Right atrium auricular region (tissue), 2 donors: Measurements from ENCODE around the gene MPRIP. TPM values are rescaled to one million over a fixed set of nuclear protein-coding genes. Genes with fewer than 3 reads are reported as not detected.

Source experiments
- DNase-seq: peaks from one replicate; pipeline ENCODE4 v3.0.0-alpha.2; 2019; ENCODE audit warnings: low spot score
- H3K27ac ChIP-seq, 2 donors: fragments of 200-600 bp; sonication (generic); 1 replicate in 1 of 2; 2 replicates in 1 of 2; pipeline ENCODE4 v1.5.1; 2016 to 2019
- H3K27me3 ChIP-seq, 2 donors: fragments of 200-600 bp; sonication (generic); one replicate each; pipeline versions ENCODE4 v1.5.1 to v1.6.0; 2017 to 2019
- H3K36me3 ChIP-seq: fragments of 200-600 bp; sonication (generic); one replicate; pipeline ENCODE4 v1.5.1; 2016
- H3K4me1 ChIP-seq, 2 donors: fragments of 200-600 bp; sonication (generic); one replicate each; pipeline versions ENCODE4 v1.5.1 to v1.6.0; 2017 to 2019
- H3K4me3 ChIP-seq, 2 donors: fragments of 200-600 bp; sonication (generic); 1 replicate in 1 of 2; 2 replicates in 1 of 2; pipeline ENCODE4 v1.5.1; 2017 to 2019; ENCODE audit warnings: mild to moderate bottlenecking in 1 of 2, moderate library complexity in 1 of 2
- H3K9me3 ChIP-seq, 2 donors: fragments of 200-600 bp; sonication (generic); one replicate each; pipeline ENCODE4 v1.5.1; 2019
- total RNA-seq, 2 donors: library from RNA; depleted of rRNA; stranded (reverse); fragments of >200 nt; gene quantifications; one replicate each; pipeline ENCODE4 v1.1.0, GENCODE V29; 2016
- TF ChIP-seq, protein P1 (sequence below), 2 donors: fragments of 200-600 bp; sonication (generic); IDR thresholded peaks; one replicate each; pipeline ENCODE4 v1.5.1; 2019; ENCODE audit warnings: antibody characterized with exemption in 2 of 2

Gene MPRIP
- total RNA-seq, 2 donors from 2014 or later, result 102 to 145 TPM

DNA sequence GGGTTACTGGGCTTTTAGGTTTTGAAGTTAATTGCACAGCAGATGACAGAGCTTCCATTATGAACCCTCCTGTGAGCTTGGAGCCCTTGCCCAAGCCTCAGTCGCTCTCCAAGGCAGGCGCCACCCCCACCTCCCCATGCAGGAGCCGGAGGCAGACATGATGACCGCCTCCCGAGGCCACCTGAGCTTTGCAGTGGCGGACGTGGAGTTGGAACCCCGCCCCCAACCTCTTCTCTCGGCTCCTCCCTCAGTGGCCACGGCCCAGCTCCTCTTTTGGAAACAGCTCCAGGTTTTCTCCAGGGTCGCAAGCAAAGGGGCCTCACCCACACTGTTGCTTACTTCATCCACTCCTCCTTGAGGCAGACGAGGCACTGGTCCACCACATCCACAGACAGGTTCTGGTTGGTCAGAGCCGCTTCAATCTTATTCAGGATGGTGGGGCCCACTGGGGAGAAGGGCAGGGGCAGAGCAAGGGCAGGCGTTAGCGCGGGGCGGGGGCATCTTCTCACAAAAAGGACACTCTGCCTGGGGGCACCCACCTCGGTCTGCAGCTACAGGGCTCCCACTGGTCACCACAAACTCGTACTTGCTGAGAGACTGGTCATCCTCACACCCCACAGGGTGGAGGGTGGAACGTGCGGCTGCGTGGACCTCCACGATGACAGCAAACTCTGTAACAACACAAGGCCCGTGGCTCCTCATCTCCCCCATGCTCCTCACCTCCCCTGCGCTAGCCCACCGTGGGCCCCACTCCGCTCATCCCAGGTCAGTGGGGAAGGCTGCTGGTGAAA, 172.6 kb downstream of the MPRIP start:
- no peak overlapping the region for H3K4me3 ChIP-seq
- peaks cover 70% of the 10 kb centered on the region for H3K36me3 ChIP-seq
- no peak for DNase-seq
- no peaks in the 10 kb centered on the region for H3K9me3 ChIP-seq
- H3K4me1 ChIP-seq, result no peaks in the 10 kb centered on the region
- TF ChIP-seq, protein P1, sequence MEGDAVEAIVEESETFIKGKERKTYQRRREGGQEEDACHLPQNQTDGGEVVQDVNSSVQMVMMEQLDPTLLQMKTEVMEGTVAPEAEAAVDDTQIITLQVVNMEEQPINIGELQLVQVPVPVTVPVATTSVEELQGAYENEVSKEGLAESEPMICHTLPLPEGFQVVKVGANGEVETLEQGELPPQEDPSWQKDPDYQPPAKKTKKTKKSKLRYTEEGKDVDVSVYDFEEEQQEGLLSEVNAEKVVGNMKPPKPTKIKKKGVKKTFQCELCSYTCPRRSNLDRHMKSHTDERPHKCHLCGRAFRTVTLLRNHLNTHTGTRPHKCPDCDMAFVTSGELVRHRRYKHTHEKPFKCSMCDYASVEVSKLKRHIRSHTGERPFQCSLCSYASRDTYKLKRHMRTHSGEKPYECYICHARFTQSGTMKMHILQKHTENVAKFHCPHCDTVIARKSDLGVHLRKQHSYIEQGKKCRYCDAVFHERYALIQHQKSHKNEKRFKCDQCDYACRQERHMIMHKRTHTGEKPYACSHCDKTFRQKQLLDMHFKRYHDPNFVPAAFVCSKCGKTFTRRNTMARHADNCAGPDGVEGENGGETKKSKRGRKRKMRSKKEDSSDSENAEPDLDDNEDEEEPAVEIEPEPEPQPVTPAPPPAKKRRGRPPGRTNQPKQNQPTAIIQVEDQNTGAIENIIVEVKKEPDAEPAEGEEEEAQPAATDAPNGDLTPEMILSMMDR (IDR thresholded peaks at IDR 0.05), result no peak
- H3K27me3 ChIP-seq, result no peaks in the 10 kb centered on the region
- H3K27ac ChIP-seq, result no peak overlapping the region

DNA sequence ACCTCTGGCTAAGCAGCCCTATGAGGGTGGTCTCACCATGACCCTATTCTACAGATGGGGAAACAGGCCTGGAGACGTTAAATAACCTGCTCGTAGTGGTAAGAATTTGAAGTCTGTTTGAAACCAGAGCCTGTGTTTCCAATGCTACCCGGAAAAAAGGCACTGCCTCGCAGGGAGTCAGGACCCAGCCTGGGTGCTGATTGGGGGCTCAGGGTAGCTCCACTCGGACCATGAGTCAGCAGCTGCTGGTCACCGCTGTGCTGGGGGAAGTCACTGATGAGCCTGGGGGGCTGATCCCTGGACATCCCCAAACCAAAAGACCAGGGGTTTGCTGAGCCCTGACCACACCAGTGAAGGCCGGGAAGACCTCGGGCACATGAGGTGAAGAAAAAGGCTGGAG, 173.3 kb downstream of the MPRIP start:
- TF ChIP-seq, protein P1 (IDR thresholded peaks at IDR 0.05), result no peak
- no peaks in the 10 kb centered on the region for H3K27me3 ChIP-seq
- peaks cover 77% of the 10 kb centered on the region for H3K36me3 ChIP-seq
- H3K4me3 ChIP-seq, result no peak overlapping the region
- H3K9me3 ChIP-seq, result no peaks in the 10 kb centered on the region
- H3K27ac ChIP-seq, result no peak overlapping the region
- no peaks in the 10 kb centered on the region for H3K4me1 ChIP-seq
- no peak for DNase-seq

DNA sequence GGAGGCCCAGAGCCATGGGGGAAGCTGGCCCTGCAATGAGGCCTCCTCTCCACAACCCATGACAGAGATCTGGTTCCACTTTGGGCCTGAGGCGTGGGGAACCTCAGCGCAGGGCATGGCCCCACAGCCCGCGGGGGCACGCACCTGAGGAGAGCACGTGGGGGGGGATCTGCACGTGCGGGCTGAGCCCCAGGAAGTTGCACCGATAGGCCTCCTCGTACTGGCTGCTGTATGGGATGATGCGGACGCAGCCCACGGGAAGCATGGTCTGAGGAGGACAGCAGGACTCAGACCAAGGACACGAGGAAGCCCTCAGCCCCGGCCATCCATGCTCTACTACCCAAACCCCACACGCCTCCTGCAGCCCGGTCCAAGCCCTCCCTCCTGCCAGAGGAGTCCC, 174.0 kb downstream of the MPRIP start:
- no peaks in the 10 kb centered on the region for H3K4me1 ChIP-seq
- no peak overlapping the region for H3K27ac ChIP-seq
- H3K9me3 ChIP-seq, result no peaks in the 10 kb centered on the region
- TF ChIP-seq, protein P1 (IDR thresholded peaks at IDR 0.05), result no peak
- H3K36me3 ChIP-seq, result peaks cover 84% of the 10 kb centered on the region
- no peaks in the 10 kb centered on the region for H3K27me3 ChIP-seq
- no peak overlapping the region for H3K4me3 ChIP-seq
- no peak for DNase-seq

DNA sequence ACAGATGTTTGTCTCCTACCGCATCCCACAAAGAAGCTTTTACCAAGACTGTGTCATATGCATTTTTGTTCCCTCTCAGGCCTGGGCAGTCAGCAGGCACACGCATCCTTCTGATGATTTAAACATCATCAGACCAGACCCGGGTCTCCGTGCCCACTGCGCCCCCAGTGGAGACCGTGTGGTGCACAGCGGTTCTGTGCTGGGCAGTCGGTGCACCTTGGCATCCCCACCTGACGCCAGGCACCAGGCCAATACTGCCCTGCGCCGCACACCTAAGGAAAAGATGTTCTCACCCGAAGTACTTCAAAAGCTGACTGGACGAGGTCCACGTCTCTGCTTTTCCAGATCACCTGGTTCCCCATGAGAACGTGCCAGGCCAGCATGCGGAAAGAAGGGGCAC, 174.5 kb downstream of the MPRIP start:
- Histone ChIP-seq H3K27ac (no peak overlapping the region), H3K9me3 (no peaks in the 10 kb centered on the region), H3K4me3 (no peak overlapping the region), H3K27me3 (no peaks in the 10 kb centered on the region), H3K36me3 (peaks cover 89% of the 10 kb centered on the region), H3K4me1 (no peaks in the 10 kb centered on the region)
- TF ChIP-seq, protein P1 (IDR thresholded peaks at IDR 0.05), result no peak
- no peak for DNase-seq

DNA sequence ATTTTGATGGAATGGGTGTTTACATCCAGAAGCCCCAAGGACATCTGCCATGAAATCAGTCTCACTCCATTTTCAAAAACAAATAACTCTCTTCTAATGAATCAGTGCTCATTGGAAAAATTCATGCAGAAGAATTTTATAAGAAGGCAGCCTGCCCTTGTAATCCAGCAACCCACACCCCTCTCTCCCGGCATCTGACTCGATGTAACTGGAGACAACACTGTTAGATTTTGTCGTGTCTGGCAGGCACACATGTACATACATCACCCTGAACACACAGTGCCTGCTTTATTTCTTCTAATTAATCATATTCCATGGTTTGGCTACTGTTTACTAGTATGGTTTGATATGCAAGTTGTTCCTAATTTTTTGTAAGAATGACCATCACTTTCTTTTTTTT, 175.7 kb downstream of the MPRIP start:
- Histone ChIP-seq H3K27me3 (no peaks in the 10 kb centered on the region), H3K36me3 (peaks cover 97% of the 10 kb centered on the region), H3K4me3 (no peak overlapping the region), H3K9me3 (no peaks in the 10 kb centered on the region), H3K4me1 (no peaks in the 10 kb centered on the region), H3K27ac (no peak overlapping the region)
- TF ChIP-seq, protein P1 (IDR thresholded peaks at IDR 0.05), result no peak
- no peak for DNase-seq

DNA sequence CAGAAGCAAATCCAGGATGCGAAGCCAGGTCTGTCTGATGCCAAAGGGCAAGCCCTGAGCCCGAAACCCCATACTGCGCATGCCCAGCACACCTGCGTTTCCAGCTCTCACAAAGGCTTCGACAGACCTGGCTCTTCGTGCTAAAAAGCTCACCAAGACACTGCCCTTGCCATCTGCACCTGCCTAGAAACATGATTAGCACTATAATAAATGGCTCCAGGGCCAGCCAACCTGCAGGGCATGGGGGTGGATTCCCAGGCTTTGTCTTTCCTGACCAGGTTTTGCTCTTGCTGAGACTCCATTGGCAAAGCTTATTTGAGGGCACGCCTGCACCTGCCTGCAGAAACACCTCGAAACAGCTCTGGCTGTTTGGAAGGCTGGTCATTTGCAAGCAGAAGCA, 178.3 kb downstream of the MPRIP start:
- H3K36me3 ChIP-seq, result peaks cover 97% of the 10 kb centered on the region
- H3K27me3 ChIP-seq, result no peaks in the 10 kb centered on the region
- TF ChIP-seq, protein P1 (IDR thresholded peaks at IDR 0.05), result no peak
- H3K4me3 ChIP-seq, result no peak overlapping the region
- DNase-seq, result no peak
- H3K4me1 ChIP-seq, result no peaks in the 10 kb centered on the region
- no peaks in the 10 kb centered on the region for H3K9me3 ChIP-seq
- H3K27ac ChIP-seq, result no peak overlapping the region
